ENCODE data around the gene C9orf50.

- TF ChIP-seq CTCF (IDR thresholded peaks at IDR 0.05) (no peak), POLR2A (IDR thresholded peaks at IDR 0.05) (no peak)
Observed at GRCh38 chr9:129566563-129567266, 54.2 kb downstream of the C9orf50 start.

Data from heart left ventricle (tissue), 13 donors.